ENCODE results near the gene PALM2AKAP2. TPM values are rescaled to one million over a fixed set of nuclear protein-coding genes. Genes with fewer than 3 reads are reported as not detected.

Gene PALM2AKAP2
- total RNA-seq, 2 donors from 2014 or later: 0.49 to 1.1 TPM

GRCh38 chr9:109792951-109793546, 13.1 kb downstream of the PALM2AKAP2 start:
- Mint-ChIP-seq H3K27ac (no peak overlapping the region), H3K36me3 (ENCODE audit: low read depth) (no peaks in the 10 kb centered on the region), H3K4me3 (no peak overlapping the region), H3K4me1 (peaks cover 5% of the 10 kb centered on the region), H3K9me3 (no peaks in the 10 kb centered on the region), H3K27me3 (ENCODE audit: insufficient read depth) (peaks cover 4% of the 10 kb centered on the region)
- Histone ChIP-seq H3K4me3 (ENCODE audit: low read length) (no peak overlapping the region), H3K9ac (ENCODE audit: extremely low read depth, low read length, poor library complexity, severe bottlenecking) (no peak overlapping the region), H3K27me3 (ENCODE audit: control insufficient read depth, insufficient read depth, low read length, poor library complexity, severe bottlenecking) (no peaks in the 10 kb centered on the region), H3K9me3 (ENCODE audit: control insufficient read depth, low read length) (no peaks in the 10 kb centered on the region), H3K27ac (ENCODE audit: low read depth, low read length) (no peak overlapping the region), H3K4me1 (ENCODE audit: control insufficient read depth, insufficient read depth, low read length) (no peaks in the 10 kb centered on the region), H3K36me3 (ENCODE audit: control insufficient read depth, insufficient read depth, low read length) (no peaks in the 10 kb centered on the region)
- no peak for TF ChIP-seq CTCF (conservative IDR thresholded peaks at IDR 0.05)
- 85% methylated on average over 1 of the region's 1 CpG; no CpG with 5 or more reads in 1 of the 2 experiments for WGBS, 2 experiments (ENCODE audit: insufficient coverage in 1 of 2, insufficient read length in 1 of 2)
- no peak for DNase-seq

- Histone ChIP-seq H3K9ac (ENCODE audit: extremely low read depth, low read length, poor library complexity, severe bottlenecking) (no peak overlapping the region), H3K4me1 (ENCODE audit: control insufficient read depth, insufficient read depth, low read length) (no peaks in the 10 kb centered on the region), H3K27me3 (ENCODE audit: control insufficient read depth, insufficient read depth, low read length, poor library complexity, severe bottlenecking) (no peaks in the 10 kb centered on the region), H3K9me3 (ENCODE audit: control insufficient read depth, low read length) (no peaks in the 10 kb centered on the region), H3K36me3 (ENCODE audit: control insufficient read depth, insufficient read depth, low read length) (no peaks in the 10 kb centered on the region), H3K4me3 (ENCODE audit: low read length) (no peak overlapping the region), H3K27ac (ENCODE audit: low read depth, low read length) (no peak overlapping the region)
- no peak for DNase-seq
- H3K4me3 Mint-ChIP-seq: no peak overlapping the region
- peaks cover 3% of the 10 kb centered on the region for H3K4me1 Mint-ChIP-seq
- peaks cover 4% of the 10 kb centered on the region for H3K27me3 Mint-ChIP-seq (ENCODE audit: insufficient read depth)
- no peaks in the 10 kb centered on the region for H3K9me3 Mint-ChIP-seq
- no peak for TF ChIP-seq CTCF (conservative IDR thresholded peaks at IDR 0.05)
- H3K36me3 Mint-ChIP-seq (ENCODE audit: low read depth): no peaks in the 10 kb centered on the region
- 94 to 97% methylated on average over 3 to 4 of the region's 4 CpGs for WGBS, 2 experiments (ENCODE audit: insufficient coverage in 1 of 2, insufficient read length in 1 of 2)
- no peak overlapping the region for H3K27ac Mint-ChIP-seq
Measured at GRCh38 chr9:109793921-109794320, 13.9 kb downstream of the PALM2AKAP2 start.

- H3K27ac Mint-ChIP-seq: no peak overlapping the region
- H3K4me3 Mint-ChIP-seq: no peak overlapping the region
- no peaks in the 10 kb centered on the region for H3K4me1 Mint-ChIP-seq
- Histone ChIP-seq H3K27ac (ENCODE audit: low read depth, low read length) (no peak overlapping the region), H3K27me3 (ENCODE audit: control insufficient read depth, insufficient read depth, low read length, poor library complexity, severe bottlenecking) (no peaks in the 10 kb centered on the region), H3K9me3 (ENCODE audit: control insufficient read depth, low read length) (no peaks in the 10 kb centered on the region), H3K4me3 (ENCODE audit: low read length) (no peak overlapping the region), H3K9ac (ENCODE audit: extremely low read depth, low read length, poor library complexity, severe bottlenecking) (no peak overlapping the region), H3K36me3 (ENCODE audit: control insufficient read depth, insufficient read depth, low read length) (no peaks in the 10 kb centered on the region), H3K4me1 (ENCODE audit: control insufficient read depth, insufficient read depth, low read length) (no peaks in the 10 kb centered on the region)
- no peaks in the 10 kb centered on the region for H3K36me3 Mint-ChIP-seq (ENCODE audit: low read depth)
- no peak for TF ChIP-seq CTCF (conservative IDR thresholded peaks at IDR 0.05)
- no peaks in the 10 kb centered on the region for H3K9me3 Mint-ChIP-seq
- H3K27me3 Mint-ChIP-seq (ENCODE audit: insufficient read depth): peaks cover 4% of the 10 kb centered on the region
- WGBS, 2 experiments (ENCODE audit: insufficient coverage in 1 of 2, insufficient read length in 1 of 2): 87 to 93% methylated on average over 4 of the region's 4 CpGs
- no peak for DNase-seq
Measured at GRCh38 chr9:109794361-109795012, 14.5 kb downstream of the PALM2AKAP2 start.

Measured in endodermal cell (in vitro differentiated cells).